SK-N-SH (cell line): ENCODE results near the gene INTU. TPM values are rescaled to one million over a fixed set of nuclear protein-coding genes. Genes with fewer than 3 reads are reported as not detected.

Experiments used
- CTCF ChIA-PET: fragments of 300-600, 350-600 bp; formaldehyde crosslinking; extraction: SDS; loops from one replicate; lab custom pipeline; 2021; lab: Yijun Ruan, JAX
- POLR2A ChIA-PET: fragments of 350-600 bp; sonication (Branson Sonifier 250); formaldehyde crosslinking; extraction: SDS; loops from one replicate; lab custom pipeline; 2020; ENCODE audit warnings: antibody characterized with exemption, inconsistent platforms; lab: Yijun Ruan, JAX
- DNase-seq: peaks from one replicate; pipeline ENCODE4 v3.0.0; 2012
- H2AFZ ChIP-seq: fragments of 200-600 bp; sonication (generic); 2 replicates; pipeline ENCODE4 v1.8.1; 2016; ENCODE audit warnings: antibody characterized with exemption, mild to moderate bottlenecking, low read depth
- H3F3A ChIP-seq: fragments of 200-600 bp; sonication (generic); replicated peaks from 2 replicates; pipeline ENCODE3; 2016; ENCODE audit warnings: antibody characterized with exemption, mild to moderate bottlenecking; ENCODE audit not compliant: insufficient read depth
- H3K27ac ChIP-seq, 2 experiments: fragments of 200-500 bp in 1 of 2; fragments of 200-600 bp in 1 of 2; sonication (Bioruptor generic) in 1 of 2; sonication (generic), shearing (Covaris generic) in 1 of 2; 2 replicates each; pipeline versions ENCODE4 v1.5.1 to v1.6.1; 2014 to 2016; ENCODE audit warnings: low read depth in 2 of 2, inconsistent platforms in 1 of 2, low read length in 1 of 2, mild to moderate bottlenecking in 1 of 2, mixed read lengths in 1 of 2
- H3K27me3 ChIP-seq: fragments of 200-600 bp; sonication (generic), shearing (Covaris generic); 2 replicates; pipeline ENCODE4 v1.6.1; 2016; ENCODE audit warnings: mixed run types; ENCODE audit not compliant: insufficient read depth
- H3K36me3 ChIP-seq, 2 experiments: fragments of 200-500 bp in 1 of 2; fragments of 200-600 bp in 1 of 2; sonication (Bioruptor generic) in 1 of 2; sonication (generic) in 1 of 2; replicated peaks in 1 of 2; 2 replicates each; pipeline versions ENCODE3 to v1.5.1; 2014 to 2016; ENCODE audit warnings: low read length in 1 of 2, mild to moderate bottlenecking in 1 of 2; ENCODE audit not compliant: insufficient read depth in 2 of 2, control insufficient read depth in 1 of 2
- H3K4me1 ChIP-seq, 2 experiments: fragments of 200-500 bp in 1 of 2; fragments of 200-600 bp in 1 of 2; sonication (Bioruptor generic) in 1 of 2; sonication (generic), shearing (Covaris generic) in 1 of 2; 2 replicates each; pipeline versions ENCODE4 v1.5.1 to v1.6.1; 2014 to 2016; ENCODE audit warnings: low read depth in 1 of 2, low read length in 1 of 2, mixed run types in 1 of 2; ENCODE audit not compliant: insufficient read depth in 2 of 2, control insufficient read depth in 1 of 2
- H3K4me2 ChIP-seq: fragments of 200-600 bp; sonication (generic), shearing (Covaris generic); 2 replicates; pipeline ENCODE4 v1.6.1; 2017; ENCODE audit warnings: mixed run types
- H3K4me3 ChIP-seq, 2 experiments: fragments of 200-500 bp in 1 of 2; fragments of 200-600 bp in 1 of 2; sonication (Bioruptor generic) in 1 of 2; sonication (generic), shearing (Covaris generic) in 1 of 2; 2 replicates each; pipeline versions ENCODE4 v1.5.1 to v1.8.1; 2014 to 2016; ENCODE audit warnings: low read depth in 2 of 2, inconsistent platforms in 1 of 2, low read length in 1 of 2, mild to moderate bottlenecking in 1 of 2, mixed read lengths in 1 of 2, moderate library complexity in 1 of 2
- H3K79me2 ChIP-seq: fragments of 200-600 bp; sonication (generic); 2 replicates; pipeline ENCODE4 v1.8.1; 2017; ENCODE audit warnings: mild to moderate bottlenecking; ENCODE audit not compliant: insufficient read depth
- H3K9ac ChIP-seq: fragments of 200-600 bp; sonication (generic); 2 replicates; pipeline ENCODE4 v1.6.1; 2017; ENCODE audit warnings: mixed run types
- H3K9me2 ChIP-seq: fragments of 200-600 bp; sonication (generic); 2 replicates; pipeline ENCODE4 v1.6.1; 2017; ENCODE audit warnings: mixed run types
- H3K9me3 ChIP-seq: fragments of 200-600 bp; sonication (generic); 2 replicates; pipeline ENCODE4 v1.6.1; 2017; ENCODE audit warnings: mixed run types, mild to moderate bottlenecking, moderate library complexity
- H4K20me1 ChIP-seq: fragments of 200-600 bp; sonication (generic); 2 replicates; pipeline ENCODE4 v1.6.1; 2017; ENCODE audit warnings: mild to moderate bottlenecking, mixed run types; ENCODE audit not compliant: insufficient read depth
- CTCF ChIP-seq: fragments of 200-600 bp; sonication (generic); IDR thresholded peaks from 2 replicates; pipeline ENCODE4 v1.6.1; 2017; ENCODE audit warnings: antibody characterized with exemption, mild to moderate bottlenecking, moderate library complexity
- ELF1 ChIP-seq: IDR thresholded peaks from 2 replicates; pipeline ENCODE4 v1.4.0; 2012
- FOXJ3 ChIP-seq: sonication (generic); formaldehyde crosslinking; IDR thresholded peaks from 2 replicates; pipeline ENCODE4 v1.5.1; 2020; ENCODE audit warnings: mild to moderate bottlenecking, missing genetic modification reagents
- GATA2 ChIP-seq: sonication (generic); formaldehyde crosslinking; IDR thresholded peaks from 2 replicates; pipeline ENCODE4 v1.5.0; 2020; ENCODE audit warnings: mild to moderate bottlenecking, missing genetic modification reagents
- MEF2A ChIP-seq: IDR thresholded peaks from 2 replicates; pipeline ENCODE4 v1.4.0; 2012; ENCODE audit warnings: low read depth, borderline replicate concordance
- NFIC ChIP-seq: IDR thresholded peaks from 2 replicates; pipeline ENCODE4 v1.4.0; 2012; ENCODE audit warnings: borderline replicate concordance
- RAD21 ChIP-seq: IDR thresholded peaks from 2 replicates; pipeline ENCODE4 v1.6.1; 2012; ENCODE audit warnings: mild to moderate bottlenecking, low read length
- REST ChIP-seq: IDR thresholded peaks from 2 replicates; pipeline ENCODE4 v1.6.1; 2012; ENCODE audit warnings: mild to moderate bottlenecking, low read depth, low read length, moderate library complexity
- SIN3A ChIP-seq: IDR thresholded peaks from 2 replicates; pipeline ENCODE4 v1.6.1; 2012; ENCODE audit warnings: low read depth, mild to moderate bottlenecking, low read length, moderate library complexity, borderline replicate concordance
- SMC3 ChIP-seq: IDR thresholded peaks from 2 replicates; pipeline ENCODE4 v1.6.1; 2012; ENCODE audit warnings: low read depth, low read length, improper control_type of control experiment
- ZBTB33 ChIP-seq: IDR thresholded peaks from 2 replicates; pipeline ENCODE4 v1.4.0; 2012; ENCODE audit warnings: low read depth, borderline replicate concordance
- WGBS: methylation state at CpG from one replicate; pipeline ENCODE4 v1.1.6; 2017; ENCODE audit warnings: low lambda C conversion rate; 5-methylcytosine and 5-hydroxymethylcytosine counted together
- polyA plus RNA-seq, 3 experiments: library from polyadenylated mRNA; depleted of rRNA; stranded (reverse); fragments of >200 nt; gene quantifications; 2 replicates each; pipeline ENCODE4 v1.2.3, GENCODE V29; 2012

INTU gene
- polyA plus RNA-seq, 1 of the 3 experiments (the other 2 are of a cell fraction) = 3.3 TPM

GRCh38 chr4:127601029-127601428 lies 31.7 kb upstream of the INTU start:
- CTCF ChIA-PET = interaction anchor here (0.7 to 2.9 kb wide), 4 partner anchors 12 to 132 kb away, joined by 3 to 45 read pairs (median 4); no protein-coding TSS in a partner anchor
- Histone ChIP-seq H4K20me1 (no peaks in the 10 kb centered on the region), H3K9ac (no peak overlapping the region), H3K9me2 (no peaks in the 10 kb centered on the region), H3K27me3 (no peaks in the 10 kb centered on the region; the same call in 1 of the 2 replicates), H3K4me2 (no peak overlapping the region), H3K79me2 (no peaks in the 10 kb centered on the region), H3K9me3 (no peaks in the 10 kb centered on the region), H2AFZ (no peak overlapping the region), H3K4me3 (no peak overlapping the region), H3K36me3 (no peaks in the 10 kb centered on the region), H3F3A (no peaks in the 10 kb centered on the region), H3K4me1 (peaks cover 0 to 2% of the 10 kb centered on the region in 2 experiments; a peak in 1 of 4 replicates), H3K27ac (no peak overlapping the region)
- TF ChIP-seq CTCF = peak; percentile 48
- peak; percentile 38; the same call in 1 of the 2 replicates for TF ChIP-seq RAD21
- TF ChIP-seq GATA2 (CRISPR knock-in tag) = no peak
- no peak for TF ChIP-seq SIN3A
- no peak for TF ChIP-seq NFIC
- POLR2A ChIA-PET = no interaction called here
- no peak for DNase-seq
- WGBS = 57% methylated on average over 1 of the region's 1 CpG

GRCh38 chr4:127604949-127605709 lies 27.6 kb upstream of the INTU start:
- no peaks in the 10 kb centered on the region for H3K79me2 ChIP-seq
- H3K9ac ChIP-seq = no peak overlapping the region
- H4K20me1 ChIP-seq = no peaks in the 10 kb centered on the region
- WGBS = 22% methylated on average over 6 of the region's 6 CpGs
- CTCF ChIA-PET = interaction anchor here (0.6 to 6.4 kb wide), 15 partner anchors 10 to 440 kb away, joined by 3 to 104 read pairs (median 4); partner anchors contain the start of gene SLC25A31
- no peak overlapping the region for H3K27ac ChIP-seq
- no peaks in the 10 kb centered on the region for H3K9me2 ChIP-seq
- no peaks in the 10 kb centered on the region for H3K36me3 ChIP-seq
- DNase-seq = peak; percentile 33
- H2AFZ ChIP-seq = no peak overlapping the region
- H3K4me3 ChIP-seq = no peak overlapping the region; a peak in 1 of 4 replicates
- no peaks in the 10 kb centered on the region for H3K9me3 ChIP-seq
- peaks cover 0 to 2% of the 10 kb centered on the region in 2 experiments; a peak in 1 of 4 replicates for H3K4me1 ChIP-seq
- no peak overlapping the region for H3K4me2 ChIP-seq
- H3F3A ChIP-seq = no peaks in the 10 kb centered on the region
- TF ChIP-seq SMC3 (peak; percentile 65), FOXJ3 (no peak), MEF2A (no peak), ELF1 (no peak), CTCF (peak; percentile 77), RAD21 (peak; percentile 67), GATA2 (CRISPR knock-in tag) (no peak), ZBTB33 (no peak), REST (no peak)
- H3K27me3 ChIP-seq = no peaks in the 10 kb centered on the region; the same call in 1 of the 2 replicates
- POLR2A ChIA-PET = no interaction called here
